SU-DHL-6 (cell line): Measurements from ENCODE around the gene TEAD1.

Experiments used
- H2AFZ ChIP-seq: fragments of 200-600 bp; sonication (generic); 2 replicates; pipeline ENCODE4 v1.6.1; 2014; ENCODE audit warnings: low read depth, mild to moderate bottlenecking, moderate library complexity, mixed read lengths, antibody characterized with exemption, low read length; ENCODE audit not compliant: severe bottlenecking
- H3F3A ChIP-seq: fragments of 200-600 bp; shearing (Covaris generic); 2 replicates; pipeline ENCODE4 v1.6.0; 2016; ENCODE audit warnings: antibody characterized with exemption, mild to moderate bottlenecking; ENCODE audit not compliant: insufficient read depth
- H3K27ac ChIP-seq: fragments of 200-600 bp; sonication (generic); 2 replicates; pipeline ENCODE4 v1.5.1; 2016; ENCODE audit warnings: low read depth, mild to moderate bottlenecking, low read length, moderate library complexity, mixed read lengths
- H3K27me3 ChIP-seq: fragments of 200-600 bp; sonication (generic), shearing (Covaris generic); 2 replicates; pipeline ENCODE4 v1.6.0; 2014; ENCODE audit warnings: mild to moderate bottlenecking, low read length
- H3K36me3 ChIP-seq: fragments of 200-600 bp; sonication (generic); 2 replicates; pipeline ENCODE4 v1.6.1; 2014; ENCODE audit warnings: mild to moderate bottlenecking, low read length, mixed read lengths
- H3K4me2 ChIP-seq: fragments of 300-600, 200-600 bp; shearing (Covaris generic), sonication (generic); 2 replicates; pipeline ENCODE4 v1.6.0; 2014; ENCODE audit warnings: low read length, low read depth, mild to moderate bottlenecking; ENCODE audit not compliant: poor library complexity, severe bottlenecking
- H3K4me3 ChIP-seq: fragments of 200-600 bp; sonication (generic); 2 replicates; pipeline ENCODE4 v1.5.1; 2014; ENCODE audit warnings: antibody characterized with exemption, low read length, mild to moderate bottlenecking, mixed read lengths; ENCODE audit not compliant: insufficient read depth, poor library complexity, severe bottlenecking
- H3K79me2 ChIP-seq: fragments of 200-600 bp; sonication (generic); 2 replicates; pipeline ENCODE4 v1.6.1; 2014; ENCODE audit warnings: mild to moderate bottlenecking, low read length, moderate library complexity; ENCODE audit not compliant: insufficient read depth
- H3K9ac ChIP-seq: fragments of 200-600 bp; sonication (generic); 2 replicates; pipeline ENCODE4 v1.7.0; 2014; ENCODE audit warnings: mild to moderate bottlenecking, low read length
- H3K9me2 ChIP-seq: fragments of 200-600 bp; sonication (generic); replicated peaks from 2 replicates; pipeline ENCODE4 v1.6.1; 2014; ENCODE audit warnings: low read length; ENCODE audit not compliant: insufficient read depth
- H3K9me3 ChIP-seq: fragments of 200-600 bp; sonication (generic); 2 replicates; pipeline ENCODE4 v1.6.1; 2014; ENCODE audit warnings: low read length, mixed read lengths; ENCODE audit not compliant: insufficient read depth
- H4K20me1 ChIP-seq: fragments of 200-600 bp; sonication (generic); 2 replicates; pipeline ENCODE4 v1.6.1; 2014; ENCODE audit warnings: low read depth, mild to moderate bottlenecking, antibody characterized with exemption, low read length, moderate library complexity, mixed read lengths
- EZH2phosphoT487 ChIP-seq: fragments of 200-600 bp; sonication (generic), shearing (Covaris generic); conservative IDR thresholded peaks from 2 replicates; pipeline ENCODE4 v1.6.1; 2018; ENCODE audit warnings: mild to moderate bottlenecking, antibody characterized with exemption, low read length, moderate library complexity, mixed read lengths
- TF ChIP-seq, protein P1 (sequence below): fragments of 200-600 bp; sonication (generic); IDR thresholded peaks from one replicate; pipeline ENCODE4 v1.5.1; 2017; ENCODE audit warnings: antibody characterized with exemption, mild to moderate bottlenecking, low read length, moderate library complexity; ENCODE audit not compliant: insufficient read depth, poor library complexity, severe bottlenecking

Gene TEAD1

DNA sequence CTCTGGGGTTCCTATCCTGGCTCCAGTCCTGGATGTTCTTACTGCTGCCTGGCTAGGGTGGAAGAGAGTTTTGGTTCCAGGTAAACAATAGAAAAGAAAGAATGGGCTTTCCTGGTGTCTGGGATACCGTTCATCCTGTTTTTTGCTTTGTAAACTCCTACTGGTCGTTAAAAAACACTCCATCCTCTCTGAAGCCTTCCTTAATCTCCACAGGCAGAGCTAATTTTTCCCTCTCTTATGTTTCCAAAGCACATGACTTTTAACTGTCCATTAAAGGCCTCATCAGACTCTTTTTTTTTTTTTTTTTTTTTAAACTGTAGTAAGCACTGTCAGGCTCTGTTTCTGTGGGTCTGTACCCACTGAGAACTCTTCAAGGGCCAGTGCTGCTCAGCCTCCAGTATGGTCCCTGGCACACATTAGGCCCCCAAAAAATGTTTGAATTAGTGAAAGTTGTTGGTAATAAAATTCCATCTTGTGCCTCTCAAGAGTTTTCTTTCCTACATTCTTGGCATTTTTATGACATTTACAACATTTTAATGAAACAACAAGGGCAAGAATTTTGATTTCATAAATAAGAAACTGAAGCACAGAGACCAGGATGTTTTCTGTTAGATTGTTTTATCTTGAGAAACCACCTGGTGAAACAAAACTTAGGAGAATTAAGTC is 104.2 kb downstream of the TEAD1 start:
- H3K9ac ChIP-seq, result no peak overlapping the region
- H3K36me3 ChIP-seq, result no peaks in the 10 kb centered on the region
- H3F3A ChIP-seq, result no peaks in the 10 kb centered on the region
- TF ChIP-seq, protein P1, sequence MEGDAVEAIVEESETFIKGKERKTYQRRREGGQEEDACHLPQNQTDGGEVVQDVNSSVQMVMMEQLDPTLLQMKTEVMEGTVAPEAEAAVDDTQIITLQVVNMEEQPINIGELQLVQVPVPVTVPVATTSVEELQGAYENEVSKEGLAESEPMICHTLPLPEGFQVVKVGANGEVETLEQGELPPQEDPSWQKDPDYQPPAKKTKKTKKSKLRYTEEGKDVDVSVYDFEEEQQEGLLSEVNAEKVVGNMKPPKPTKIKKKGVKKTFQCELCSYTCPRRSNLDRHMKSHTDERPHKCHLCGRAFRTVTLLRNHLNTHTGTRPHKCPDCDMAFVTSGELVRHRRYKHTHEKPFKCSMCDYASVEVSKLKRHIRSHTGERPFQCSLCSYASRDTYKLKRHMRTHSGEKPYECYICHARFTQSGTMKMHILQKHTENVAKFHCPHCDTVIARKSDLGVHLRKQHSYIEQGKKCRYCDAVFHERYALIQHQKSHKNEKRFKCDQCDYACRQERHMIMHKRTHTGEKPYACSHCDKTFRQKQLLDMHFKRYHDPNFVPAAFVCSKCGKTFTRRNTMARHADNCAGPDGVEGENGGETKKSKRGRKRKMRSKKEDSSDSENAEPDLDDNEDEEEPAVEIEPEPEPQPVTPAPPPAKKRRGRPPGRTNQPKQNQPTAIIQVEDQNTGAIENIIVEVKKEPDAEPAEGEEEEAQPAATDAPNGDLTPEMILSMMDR, result no peak
- TF ChIP-seq EZH2phosphoT487, result no peak
- 0 out of 2 replicates have a peak, but pooled peaks cover 3% of the 10 kb centered on the region for H3K27me3 ChIP-seq
- H4K20me1 ChIP-seq, result no peaks in the 10 kb centered on the region
- no peaks in the 10 kb centered on the region for H3K9me2 ChIP-seq
- no peak overlapping the region for H3K4me3 ChIP-seq
- H3K27ac ChIP-seq, result no peak overlapping the region
- H3K79me2 ChIP-seq, result no peaks in the 10 kb centered on the region
- H3K4me2 ChIP-seq, result no peak overlapping the region
- no peak overlapping the region for H2AFZ ChIP-seq
- no peaks in the 10 kb centered on the region for H3K9me3 ChIP-seq

DNA sequence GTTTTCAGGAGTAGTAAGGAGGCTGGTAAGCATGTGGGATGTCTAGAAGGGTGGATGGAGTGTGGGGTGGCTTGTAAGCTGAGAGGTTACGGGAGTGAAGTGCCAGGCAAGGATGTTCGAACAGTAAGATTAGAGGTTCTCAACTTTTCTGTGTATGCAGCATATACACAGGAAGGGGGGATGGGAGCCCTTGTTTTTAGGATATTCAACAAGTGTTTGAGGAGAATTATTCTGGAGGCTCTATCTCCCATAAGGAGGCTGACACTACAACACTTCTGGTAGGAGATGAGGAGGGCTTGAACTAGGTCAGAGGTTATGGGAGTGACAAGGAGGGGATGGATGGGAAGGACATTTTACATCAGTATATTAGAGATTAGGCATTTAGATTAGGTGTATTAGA is 109.5 kb downstream of the TEAD1 start:
- no peaks in the 10 kb centered on the region for H3F3A ChIP-seq
- no peaks in the 10 kb centered on the region for H4K20me1 ChIP-seq
- H3K27me3 ChIP-seq, result 0 out of 2 replicates have a peak, but pooled peaks cover 3% of the 10 kb centered on the region
- no peak overlapping the region for H3K4me3 ChIP-seq
- TF ChIP-seq EZH2phosphoT487, result no peak
- TF ChIP-seq, protein P1, result no peak
- no peak overlapping the region for H2AFZ ChIP-seq
- no peak overlapping the region for H3K9ac ChIP-seq
- no peaks in the 10 kb centered on the region for H3K79me2 ChIP-seq
- H3K36me3 ChIP-seq, result no peaks in the 10 kb centered on the region
- H3K9me3 ChIP-seq, result no peaks in the 10 kb centered on the region
- H3K9me2 ChIP-seq, result no peaks in the 10 kb centered on the region
- no peak overlapping the region for H3K27ac ChIP-seq
- H3K4me2 ChIP-seq, result no peak overlapping the region

DNA sequence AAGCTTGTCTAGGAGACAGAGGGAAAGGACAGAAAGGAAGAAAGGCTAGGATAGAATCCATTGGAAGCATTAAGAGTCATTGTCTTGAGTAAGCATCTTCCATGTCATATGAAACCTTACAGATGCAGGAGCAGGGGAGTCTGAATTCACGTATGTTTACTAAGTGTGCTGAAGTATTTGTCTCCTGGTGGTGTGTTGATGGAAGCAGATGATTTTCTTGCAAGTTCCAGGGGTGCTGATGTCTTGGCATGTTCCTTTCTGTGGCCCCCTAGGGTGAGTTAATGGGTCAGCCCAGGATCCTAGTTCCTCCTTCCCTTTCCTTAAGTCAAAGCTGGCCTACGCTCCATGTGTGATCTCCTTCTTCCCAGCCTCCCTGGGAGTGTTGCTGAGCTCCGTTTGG is 110.2 kb downstream of the TEAD1 start:
- H3K27ac ChIP-seq, result no peak overlapping the region
- no peaks in the 10 kb centered on the region for H3K79me2 ChIP-seq
- no peak overlapping the region for H3K9ac ChIP-seq
- H4K20me1 ChIP-seq, result no peaks in the 10 kb centered on the region
- no peak overlapping the region for H3K4me3 ChIP-seq
- no peaks in the 10 kb centered on the region for H3K9me2 ChIP-seq
- H3F3A ChIP-seq, result no peaks in the 10 kb centered on the region
- H3K9me3 ChIP-seq, result no peaks in the 10 kb centered on the region
- H2AFZ ChIP-seq, result no peak overlapping the region
- no peaks in the 10 kb centered on the region for H3K36me3 ChIP-seq
- TF ChIP-seq EZH2phosphoT487, result no peak
- TF ChIP-seq, protein P1, result no peak
- H3K27me3 ChIP-seq, result 0 out of 2 replicates have a peak, but pooled peaks cover 3% of the 10 kb centered on the region
- H3K4me2 ChIP-seq, result no peak overlapping the region
